ENCODE data around the gene SENP6. TPM values are rescaled to one million over a fixed set of nuclear protein-coding genes. Genes with fewer than 3 reads are reported as not detected.

Gene SENP6
- total and polyA plus RNA-seq, 9 of the 15 experiments (the other 6 are each of a cell fraction or from before 2014, with no cell fraction given): 11.1 to 79.4 (median 46.8) TPM

DNA sequence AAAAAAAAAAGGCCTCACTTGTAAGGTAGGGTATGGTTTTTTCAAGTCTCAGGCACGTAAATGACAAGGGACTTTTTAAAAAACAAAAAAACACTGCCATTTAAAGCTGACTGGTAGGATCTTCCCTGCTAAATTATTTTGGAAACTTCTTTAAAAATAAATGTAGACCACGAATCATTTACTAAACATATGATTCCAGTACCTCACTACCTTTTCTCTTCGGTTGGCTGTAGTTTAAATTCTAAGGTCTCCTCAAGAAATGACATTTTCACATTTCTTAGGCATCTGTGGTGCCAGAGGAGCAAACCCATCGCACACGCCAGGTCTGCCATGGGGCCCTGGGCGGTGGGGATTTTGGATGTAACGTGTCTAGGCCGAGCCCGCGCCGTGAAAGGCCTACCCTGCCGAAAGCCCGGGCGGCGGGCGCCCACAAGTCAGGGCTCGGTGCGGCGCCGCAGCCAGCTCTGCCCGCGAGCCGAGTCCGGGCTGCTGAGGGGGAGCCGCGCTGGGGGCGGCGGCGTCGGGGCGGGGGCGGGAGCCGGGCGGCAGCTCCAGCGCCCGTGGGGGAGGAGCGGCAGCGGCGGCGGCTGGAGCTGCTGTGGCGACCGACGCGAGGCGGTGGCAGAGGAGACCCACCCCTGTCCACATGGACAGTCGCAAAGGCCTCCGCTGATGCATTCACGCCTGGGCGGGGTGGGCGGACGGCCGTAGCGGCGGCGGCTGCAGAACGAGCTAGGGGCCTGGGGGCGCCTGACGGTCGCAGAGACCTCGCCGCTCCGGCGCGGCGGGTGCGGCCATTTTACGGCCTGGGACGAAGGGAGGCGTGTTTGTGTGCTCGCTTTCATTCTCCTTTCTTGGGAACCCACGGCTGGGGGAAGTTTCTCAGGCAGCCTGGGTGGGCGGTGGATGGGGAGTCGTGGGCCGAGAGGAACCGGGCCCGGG is at the start of gene SENP6 (continued):
- TF ChIP-seq RAD51 (IDR thresholded peaks at IDR 0.05; ENCODE audit: borderline replicate concordance, low read depth) (no peak), SUPT5H (IDR thresholded peaks at IDR 0.05) (peak; percentile 79), LCOR (CRISPR knock-in tag; IDR thresholded peaks at IDR 0.05) (0 out of 2 replicates have a peak, but pooled peaks have one; percentile 17), EGR1 (conservative IDR thresholded peaks at IDR 0.05) (peak; percentile 32; the same call in 1 of the 2 replicates), TAL1 (IDR thresholded peaks at IDR 0.05) (no peak), GABPB2 (CRISPR knock-in tag; conservative IDR thresholded peaks at IDR 0.05) (no peak), CEBPG (CRISPR knock-in tag; IDR thresholded peaks at IDR 0.05) (no peak), CEBPG (tag; conservative IDR thresholded peaks at IDR 0.05 in 1 of 2, IDR thresholded peaks at IDR 0.05 in 1 of 2) (no peak), TRIM28 (IDR thresholded peaks at IDR 0.05) (no peak), GTF2E2 (tag; IDR thresholded peaks at IDR 0.05) (peak; percentile 91; the same call in 1 of the 2 replicates), ASH1L (IDR thresholded peaks at IDR 0.05; ENCODE audit: borderline replicate concordance, low read depth, partially characterized antibody) (no peak)
- TF ChIP-seq, protein P1, sequence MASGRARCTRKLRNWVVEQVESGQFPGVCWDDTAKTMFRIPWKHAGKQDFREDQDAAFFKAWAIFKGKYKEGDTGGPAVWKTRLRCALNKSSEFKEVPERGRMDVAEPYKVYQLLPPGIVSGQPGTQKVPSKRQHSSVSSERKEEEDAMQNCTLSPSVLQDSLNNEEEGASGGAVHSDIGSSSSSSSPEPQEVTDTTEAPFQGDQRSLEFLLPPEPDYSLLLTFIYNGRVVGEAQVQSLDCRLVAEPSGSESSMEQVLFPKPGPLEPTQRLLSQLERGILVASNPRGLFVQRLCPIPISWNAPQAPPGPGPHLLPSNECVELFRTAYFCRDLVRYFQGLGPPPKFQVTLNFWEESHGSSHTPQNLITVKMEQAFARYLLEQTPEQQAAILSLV (tag; IDR thresholded peaks at IDR 0.05): no peak
- TF ChIP-seq, protein P2, sequence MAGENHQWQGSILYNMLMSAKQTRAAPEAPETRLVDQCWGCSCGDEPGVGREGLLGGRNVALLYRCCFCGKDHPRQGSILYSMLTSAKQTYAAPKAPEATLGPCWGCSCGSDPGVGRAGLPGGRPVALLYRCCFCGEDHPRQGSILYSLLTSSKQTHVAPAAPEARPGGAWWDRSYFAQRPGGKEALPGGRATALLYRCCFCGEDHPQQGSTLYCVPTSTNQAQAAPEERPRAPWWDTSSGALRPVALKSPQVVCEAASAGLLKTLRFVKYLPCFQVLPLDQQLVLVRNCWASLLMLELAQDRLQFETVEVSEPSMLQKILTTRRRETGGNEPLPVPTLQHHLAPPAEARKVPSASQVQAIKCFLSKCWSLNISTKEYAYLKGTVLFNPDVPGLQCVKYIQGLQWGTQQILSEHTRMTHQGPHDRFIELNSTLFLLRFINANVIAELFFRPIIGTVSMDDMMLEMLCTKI (IDR thresholded peaks at IDR 0.05; ENCODE audit: partially characterized antibody): no peak

Data from K562 (cell line).